Measurements from ENCODE around the gene LBHD2. TPM values are rescaled to one million over a fixed set of nuclear protein-coding genes. Genes with fewer than 3 reads are reported as not detected.

Gene LBHD2
- total and polyA plus RNA-seq, 2 of the 8 experiments (the other 6 are each of a cell fraction or from before 2014, with no cell fraction given) = not detected

- no peak overlapping the region for H3K18ac ChIP-seq (ENCODE audit: extremely low read depth, low read length)
- FAIRE-seq (no peak), DNase-seq (ENCODE audit: low read depth in 1 of 2, low spot score in 2 of 2) (no peak)
- TF ChIP-seq TAF1 (IDR thresholded peaks at IDR 0.05; ENCODE audit: low read depth, low read length) (no peak), TAF7 (optimal IDR thresholded peaks at IDR 0.05; ENCODE audit: borderline replicate concordance, low read depth, low read length) (no peak), GTF2F1 (IDR thresholded peaks at IDR 0.05; ENCODE audit: borderline replicate concordance, low read depth, low read length) (no peak), NANOG (IDR thresholded peaks at IDR 0.05; ENCODE audit: insufficient read depth, low read depth, low read length, poor library complexity, severe bottlenecking) (no peak), SIN3A (conservative IDR thresholded peaks at IDR 0.05 in 1 of 2, IDR thresholded peaks at IDR 0.05 in 1 of 2; ENCODE audit: low read depth in 1 of 2, low read length in 2 of 2) (no peak), CEBPB (IDR thresholded peaks at IDR 0.05; ENCODE audit: low read depth, low read length) (no peak), MAX (IDR thresholded peaks at IDR 0.05) (no peak)
- H3K4me2 ChIP-seq (ENCODE audit: insufficient read depth in 1 of 2, low read depth in 2 of 2, low read length in 2 of 2) = no peak overlapping the region
- H3K23ac ChIP-seq (ENCODE audit: insufficient read length) = no peak overlapping the region
- H2BK5ac ChIP-seq (ENCODE audit: low read depth, low read length) = no peak overlapping the region
- no peaks in the 10 kb centered on the region for H3K36me3 ChIP-seq (ENCODE audit: control insufficient read depth in 2 of 4, insufficient read depth in 4 of 4, low read length in 3 of 4)
- H3K23me2 ChIP-seq (ENCODE audit: low read depth, low read length) = peaks cover 10% of the 10 kb centered on the region
- ChIA-PET CTCF (ENCODE audit: partially characterized antibody) (interaction anchor here (1.5 kb wide), 1 partner anchor 18 kb away, joined by 3 read pairs; no protein-coding TSS in a partner anchor), POLR2A (ENCODE audit: partially characterized antibody) (no interaction called here)
- H3K14ac ChIP-seq (ENCODE audit: insufficient read length) = no peak overlapping the region
- no peak overlapping the region for H2BK12ac ChIP-seq (ENCODE audit: low read depth, low read length)
- no peaks in the 10 kb centered on the region; a peak in 2 of 4 replicates for H3K79me2 ChIP-seq (ENCODE audit: control insufficient read depth in 1 of 2, insufficient read depth in 2 of 2, low read length in 2 of 2)
- no peak overlapping the region for H2BK120ac ChIP-seq (replicated peaks; ENCODE audit: low read depth, low read length)
- no peaks in the 10 kb centered on the region; the same call in 1 of the 2 replicates for H3K79me1 ChIP-seq (ENCODE audit: low read depth, low read length)
- no peak overlapping the region for H3K4me3 ChIP-seq (ENCODE audit: extremely low read depth in 1 of 4, insufficient read depth in 2 of 4, low read depth in 3 of 4, low read length in 4 of 4)
- no peak overlapping the region for H2AK5ac ChIP-seq (ENCODE audit: low read depth, low read length)
- peaks cover 0 to 2% of the 10 kb centered on the region in 2 experiments for H4K20me1 ChIP-seq (replicated peaks in 1 of 2; ENCODE audit: control insufficient read depth in 1 of 2, insufficient read depth in 2 of 2, low read length in 2 of 2)
- H3K56ac ChIP-seq (replicated peaks; ENCODE audit: insufficient read length, low read depth, low read length) = no peak overlapping the region
- peaks cover 0 to 6% (median 0%) of the 10 kb centered on the region in 4 experiments; a peak in 3 of 7 replicates for H3K4me1 ChIP-seq (replicated peaks in 1 of 4; ENCODE audit: control insufficient read depth in 3 of 4, insufficient read depth in 4 of 4, low read length in 3 of 4)
- no peak overlapping the region for H2BK20ac ChIP-seq (ENCODE audit: low read length)
- no peak overlapping the region for H3K27ac ChIP-seq (ENCODE audit: low read depth, low read length)
- H4K8ac ChIP-seq (ENCODE audit: extremely low read depth, insufficient read depth, low read length) = no peak overlapping the region; the same call in 1 of the 2 replicates
- no peak overlapping the region for H2AFZ ChIP-seq (ENCODE audit: low read length)
- H4K91ac ChIP-seq (replicated peaks; ENCODE audit: insufficient read length, low read length) = no peak overlapping the region
- no peak overlapping the region for H2BK15ac ChIP-seq (ENCODE audit: low read length)
- H3K9ac ChIP-seq (replicated peaks in 1 of 4; ENCODE audit: extremely low read depth in 1 of 4, low read depth in 3 of 4, low read length in 3 of 4) = no peak overlapping the region
- H3K4ac ChIP-seq (replicated peaks; ENCODE audit: insufficient read length, low read depth, low read length) = no peak overlapping the region
- H4K5ac ChIP-seq (ENCODE audit: insufficient read length, low read depth, low read length) = no peak overlapping the region
- H3K27me3 ChIP-seq (replicated peaks in 1 of 4; ENCODE audit: control insufficient read depth in 3 of 4, extremely low read depth in 1 of 4, insufficient read depth in 3 of 4, low read length in 3 of 4) = no peaks in the 10 kb centered on the region
- no peaks in the 10 kb centered on the region for H3K9me3 ChIP-seq (ENCODE audit: insufficient read depth in 2 of 2, low read depth in 1 of 2, low read length in 1 of 2)
- 75% methylated on average over 6 of the region's 6 CpGs; no CpG with 5 or more reads in 1 of the 2 experiments for WGBS, 2 experiments (ENCODE audit: extremely low coverage in 1 of 2, insufficient coverage in 1 of 2, insufficient read length in 1 of 2, insufficient replicate concordance in 2 of 2, low coverage in 1 of 2, low lambda C conversion rate in 2 of 2, missing lambda C conversion rate in 1 of 2)
Observed at GRCh38 chr14:103061482-103061976, 22.5 kb upstream of the LBHD2 start.
